Suprapubic skin (tissue), 4 donors: Measurements from ENCODE around the gene REG4. TPM values are rescaled to one million over a fixed set of nuclear protein-coding genes. Genes with fewer than 3 reads are reported as not detected.

ENCODE experiments used
- DNase-seq, 2 donors: peaks; one replicate each; pipeline ENCODE4 v3.0.0-alpha.2; 2019; ENCODE audit warnings: low spot score in 2 of 2
- H3K27ac ChIP-seq: fragments of 200-600 bp; sonication (generic); one replicate; pipeline ENCODE4 v1.5.1; 2019
- H3K27me3 ChIP-seq: fragments of 200-600 bp; sonication (generic); one replicate; pipeline ENCODE4 v1.5.1; 2019
- H3K36me3 ChIP-seq: fragments of 200-600 bp; sonication (generic); one replicate; pipeline ENCODE4 v1.5.1; 2019
- H3K4me1 ChIP-seq: fragments of 200-600 bp; sonication (generic); one replicate; pipeline ENCODE4 v1.5.1; 2019
- H3K4me3 ChIP-seq: fragments of 200-600 bp; sonication (generic); one replicate; pipeline ENCODE4 v1.5.1; 2019; ENCODE audit warnings: mild to moderate bottlenecking
- H3K9me3 ChIP-seq: fragments of 200-600 bp; sonication (generic); one replicate; pipeline ENCODE4 v1.5.1; 2019
- EP300 ChIP-seq: sonication (generic); formaldehyde crosslinking; IDR thresholded peaks from one replicate; pipeline ENCODE4 v1.6.1; 2017; ENCODE audit warnings: antibody characterized with exemption
- POLR2A ChIP-seq, 2 donors: fragments of 450-650 bp; IDR thresholded peaks; one replicate each; pipeline ENCODE4 v1.6.1; 2017; ENCODE audit warnings: antibody characterized with exemption in 2 of 2, mild to moderate bottlenecking in 2 of 2, moderate library complexity in 2 of 2
- POLR2AphosphoS5 ChIP-seq, 3 donors: sonication (generic); formaldehyde crosslinking; IDR thresholded peaks; one replicate each; pipeline ENCODE4 v1.6.1; 2017; ENCODE audit warnings: antibody characterized with exemption in 3 of 3
- WGBS: methylation state at CpG from one replicate; pipeline ENCODE4 v1.1.5; 2018; 5-methylcytosine and 5-hydroxymethylcytosine counted together
- total RNA-seq, 4 donors: library from RNA; depleted of rRNA; stranded (reverse); fragments of >200 nt; gene quantifications; one replicate each; pipeline ENCODE4 v1.1.0, GENCODE V29; 2016
- TF ChIP-seq, protein P1 (sequence below), 2 donors: fragments of 200-600 bp in 1 of 2; fragments of 450-650 bp in 1 of 2; sonication (generic) in 1 of 2; IDR thresholded peaks; one replicate each; pipeline ENCODE4 v1.5.1; 2016 to 2019; ENCODE audit warnings: antibody characterized with exemption in 2 of 2, mild to moderate bottlenecking in 1 of 2, moderate library complexity in 1 of 2

The REG4 gene
- total RNA-seq, 4 donors from 2014 or later, result not detected

DNA sequence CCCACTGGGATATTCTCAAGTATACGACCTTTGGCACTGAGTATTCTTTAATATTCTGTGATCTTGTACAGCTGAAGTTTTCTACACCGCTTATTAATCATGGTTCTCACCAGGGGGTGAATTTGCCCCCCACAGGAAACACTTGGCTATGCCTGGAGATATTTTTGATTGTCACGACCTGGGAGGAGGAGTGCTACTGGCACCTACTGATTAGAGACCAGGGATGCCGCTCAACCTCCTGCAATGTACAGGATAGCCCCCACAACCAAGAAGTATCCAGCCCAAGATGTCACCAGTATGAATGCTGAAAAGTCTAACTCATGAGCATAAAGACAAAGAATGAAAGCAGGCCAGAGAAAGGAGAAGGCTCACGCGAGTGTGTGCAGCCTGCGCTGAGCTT lies 13.7 kb downstream of the REG4 start:
- no peaks in the 10 kb centered on the region for H3K4me1 ChIP-seq
- no peak overlapping the region for H3K27ac ChIP-seq
- H3K27me3 ChIP-seq, result no peaks in the 10 kb centered on the region
- DNase-seq, result no peak
- TF ChIP-seq POLR2A (IDR thresholded peaks at IDR 0.05) (no peak), EP300 (no peak), POLR2AphosphoS5 (IDR thresholded peaks at IDR 0.05) (no peak)
- TF ChIP-seq, protein P1, sequence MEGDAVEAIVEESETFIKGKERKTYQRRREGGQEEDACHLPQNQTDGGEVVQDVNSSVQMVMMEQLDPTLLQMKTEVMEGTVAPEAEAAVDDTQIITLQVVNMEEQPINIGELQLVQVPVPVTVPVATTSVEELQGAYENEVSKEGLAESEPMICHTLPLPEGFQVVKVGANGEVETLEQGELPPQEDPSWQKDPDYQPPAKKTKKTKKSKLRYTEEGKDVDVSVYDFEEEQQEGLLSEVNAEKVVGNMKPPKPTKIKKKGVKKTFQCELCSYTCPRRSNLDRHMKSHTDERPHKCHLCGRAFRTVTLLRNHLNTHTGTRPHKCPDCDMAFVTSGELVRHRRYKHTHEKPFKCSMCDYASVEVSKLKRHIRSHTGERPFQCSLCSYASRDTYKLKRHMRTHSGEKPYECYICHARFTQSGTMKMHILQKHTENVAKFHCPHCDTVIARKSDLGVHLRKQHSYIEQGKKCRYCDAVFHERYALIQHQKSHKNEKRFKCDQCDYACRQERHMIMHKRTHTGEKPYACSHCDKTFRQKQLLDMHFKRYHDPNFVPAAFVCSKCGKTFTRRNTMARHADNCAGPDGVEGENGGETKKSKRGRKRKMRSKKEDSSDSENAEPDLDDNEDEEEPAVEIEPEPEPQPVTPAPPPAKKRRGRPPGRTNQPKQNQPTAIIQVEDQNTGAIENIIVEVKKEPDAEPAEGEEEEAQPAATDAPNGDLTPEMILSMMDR (IDR thresholded peaks at IDR 0.05), result no peak
- H3K9me3 ChIP-seq, result no peaks in the 10 kb centered on the region
- 98% methylated on average over 7 of the region's 7 CpGs for WGBS
- no peaks in the 10 kb centered on the region for H3K36me3 ChIP-seq
- no peak overlapping the region for H3K4me3 ChIP-seq

DNA sequence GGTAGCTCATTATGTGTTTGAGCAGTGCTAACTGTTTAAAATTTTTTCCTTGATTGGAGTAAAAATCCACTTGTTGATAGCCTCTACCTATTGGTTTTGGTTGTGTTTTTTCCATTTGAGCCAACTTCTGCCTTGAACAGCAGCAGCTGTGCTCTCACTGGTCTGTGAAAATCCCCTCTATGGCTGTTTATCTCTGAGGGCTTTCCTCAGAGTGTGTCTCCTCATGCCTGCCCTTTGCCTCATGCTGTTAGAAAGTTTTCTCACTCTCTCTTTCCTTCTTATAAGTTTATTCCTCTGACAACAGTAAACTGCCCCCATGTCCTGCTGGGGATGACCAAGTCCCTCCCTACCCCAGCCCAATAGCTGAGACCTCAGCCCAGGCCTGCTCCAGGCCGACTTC lies 14.1 kb downstream of the REG4 start:
- Histone ChIP-seq H3K9me3 (no peaks in the 10 kb centered on the region), H3K4me3 (no peak overlapping the region), H3K27ac (no peak overlapping the region), H3K4me1 (no peaks in the 10 kb centered on the region), H3K36me3 (no peaks in the 10 kb centered on the region), H3K27me3 (no peaks in the 10 kb centered on the region)
- WGBS, result 94% methylated on average over 1 of the region's 1 CpG
- DNase-seq, result no peak
- TF ChIP-seq POLR2A (IDR thresholded peaks at IDR 0.05) (no peak), EP300 (no peak), POLR2AphosphoS5 (IDR thresholded peaks at IDR 0.05) (no peak)
- TF ChIP-seq, protein P1 (IDR thresholded peaks at IDR 0.05), result no peak

DNA sequence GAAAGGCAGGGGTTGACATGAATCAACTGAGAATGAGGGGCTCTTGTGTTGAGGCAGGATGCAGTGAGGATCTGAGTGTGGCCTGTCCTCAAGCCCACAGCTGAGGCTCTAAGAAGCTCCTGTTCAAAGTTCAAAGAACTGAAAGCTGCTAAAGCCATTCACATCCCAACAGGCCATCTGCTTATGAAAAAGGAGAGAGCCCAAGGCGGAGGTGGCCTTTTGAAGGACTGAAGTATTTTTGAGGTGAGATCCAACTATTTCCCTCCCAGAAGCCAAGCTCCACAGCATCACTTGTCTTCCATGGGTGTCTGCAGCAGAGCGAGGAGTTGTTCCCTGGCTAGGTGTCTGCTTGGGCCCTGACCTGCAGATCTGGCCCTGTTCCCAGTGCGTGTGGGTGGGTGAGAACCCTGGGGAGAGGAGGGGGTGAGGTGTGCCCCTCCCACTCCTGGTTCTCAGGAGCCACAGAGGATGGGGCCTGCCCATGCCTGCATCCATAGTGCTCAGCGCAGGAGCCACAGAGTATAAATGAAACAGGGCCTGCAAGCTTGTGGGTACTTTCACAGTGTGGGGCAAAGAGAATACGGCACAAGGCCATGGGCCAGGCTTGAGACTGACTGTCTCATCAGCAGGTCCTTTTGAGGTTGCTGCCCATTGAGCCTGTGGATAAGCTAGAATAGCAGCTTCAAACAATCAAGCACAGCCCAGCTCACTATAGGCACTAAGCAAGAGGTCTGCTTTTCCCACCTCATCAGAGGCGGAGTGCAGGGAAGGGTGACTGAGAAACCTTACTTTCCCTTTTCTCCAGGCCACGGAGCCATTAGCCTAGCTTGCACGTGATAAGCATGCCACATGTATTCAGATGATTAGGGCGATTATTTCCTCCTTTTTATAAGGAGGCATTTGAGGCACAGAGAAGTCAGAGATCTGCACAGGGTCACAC lies 15.7 kb downstream of the REG4 start:
- DNase-seq, result no peak
- H3K27me3 ChIP-seq, result no peaks in the 10 kb centered on the region
- 71% methylated on average over 7 of the region's 9 CpGs for WGBS
- H3K36me3 ChIP-seq, result no peaks in the 10 kb centered on the region
- TF ChIP-seq POLR2A (IDR thresholded peaks at IDR 0.05) (no peak), EP300 (no peak), POLR2AphosphoS5 (IDR thresholded peaks at IDR 0.05) (no peak)
- TF ChIP-seq, protein P1 (IDR thresholded peaks at IDR 0.05), result no peak
- no peaks in the 10 kb centered on the region for H3K4me1 ChIP-seq
- H3K27ac ChIP-seq, result no peak overlapping the region
- H3K4me3 ChIP-seq, result no peak overlapping the region
- H3K9me3 ChIP-seq, result no peaks in the 10 kb centered on the region

DNA sequence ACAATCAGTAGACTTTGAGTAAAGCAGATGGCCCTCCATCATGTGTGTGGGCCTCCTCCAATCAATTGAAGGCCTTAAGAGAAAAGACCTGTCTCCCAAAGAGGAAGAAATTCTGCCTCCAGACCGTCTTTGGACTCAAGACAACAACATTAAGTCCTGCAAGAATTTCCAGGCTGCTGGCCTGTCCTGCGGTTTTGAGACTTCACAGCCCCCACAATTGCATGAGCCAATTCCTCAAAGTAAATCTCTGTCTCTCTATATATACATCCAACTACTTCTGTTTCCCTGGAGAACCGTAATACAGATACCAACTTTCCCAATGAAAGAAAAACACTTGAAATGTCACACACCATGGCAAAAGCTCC lies 16.4 kb downstream of the REG4 start:
- no peaks in the 10 kb centered on the region for H3K9me3 ChIP-seq
- no peaks in the 10 kb centered on the region for H3K27me3 ChIP-seq
- TF ChIP-seq POLR2AphosphoS5 (IDR thresholded peaks at IDR 0.05) (no peak), POLR2A (IDR thresholded peaks at IDR 0.05) (no peak), EP300 (no peak)
- TF ChIP-seq, protein P1 (IDR thresholded peaks at IDR 0.05), result no peak
- no peak for DNase-seq
- H3K36me3 ChIP-seq, result no peaks in the 10 kb centered on the region
- WGBS, result 75% methylated on average over 3 of the region's 3 CpGs
- no peak overlapping the region for H3K4me3 ChIP-seq
- H3K27ac ChIP-seq, result no peak overlapping the region
- H3K4me1 ChIP-seq, result no peaks in the 10 kb centered on the region

DNA sequence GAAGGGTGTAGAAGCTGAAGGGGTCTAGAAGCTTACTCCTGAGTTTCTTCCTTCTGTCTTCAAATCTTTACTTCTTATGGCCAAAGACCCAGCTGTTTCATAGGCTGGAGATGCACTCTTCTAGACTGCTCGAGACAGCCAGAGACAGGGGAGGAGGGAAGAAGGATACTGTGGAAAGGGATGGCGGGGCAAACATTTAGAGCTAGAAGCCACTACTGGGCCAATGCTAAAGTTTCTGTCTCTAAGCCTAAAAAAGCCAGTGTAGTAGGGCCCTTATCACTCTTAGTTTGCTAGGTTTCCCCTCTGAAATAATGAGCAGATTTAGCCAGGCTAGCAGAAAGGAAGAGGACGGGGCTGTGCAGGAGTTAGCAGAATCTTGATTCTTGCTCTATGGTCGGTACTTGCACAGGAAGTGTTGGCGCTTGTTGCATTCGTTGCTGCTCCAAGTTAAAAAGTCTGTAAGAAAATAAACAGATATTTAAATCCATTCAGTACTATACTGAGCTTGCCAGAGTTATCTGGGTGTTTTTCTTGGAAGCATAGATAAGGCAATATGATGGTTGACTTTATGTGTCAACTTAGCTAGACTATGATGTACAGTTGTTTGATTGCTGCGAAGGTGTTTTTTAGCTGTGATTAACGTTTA lies 16.9 kb downstream of the REG4 start:
- WGBS, result 71% methylated on average over 8 of the region's 8 CpGs
- Histone ChIP-seq H3K27ac (no peak overlapping the region), H3K4me3 (no peak overlapping the region), H3K27me3 (no peaks in the 10 kb centered on the region), H3K9me3 (no peaks in the 10 kb centered on the region), H3K4me1 (no peaks in the 10 kb centered on the region), H3K36me3 (no peaks in the 10 kb centered on the region)
- DNase-seq, result no peak
- no peak for TF ChIP-seq POLR2AphosphoS5 (IDR thresholded peaks at IDR 0.05)
- TF ChIP-seq EP300, result no peak
- TF ChIP-seq, protein P1 (IDR thresholded peaks at IDR 0.05), result no peak
- no peak for TF ChIP-seq POLR2A (IDR thresholded peaks at IDR 0.05)
